KMS-11 (cell line): ENCODE measurements around the gene AKR1C1.
"Not testable (repeated sequence)": the region's sequence is repeated elsewhere in the genome, so short reads cannot be mapped to it uniquely, and the experiment has no call there.

Experiments
- H2AFZ ChIP-seq: fragments of 200-600 bp; sonication (generic); 2 replicates; pipeline ENCODE4 v1.6.1; 2016; ENCODE audit warnings: antibody characterized with exemption, mixed run types, low read depth
- H3K27ac ChIP-seq: fragments of 200-600 bp; sonication (generic); 2 replicates; pipeline ENCODE4 v1.6.1; 2016; ENCODE audit warnings: mild to moderate bottlenecking, mixed run types
- H3K27me3 ChIP-seq: fragments of 200-600 bp; sonication (generic); 2 replicates; pipeline ENCODE4 v1.6.1; 2017; ENCODE audit warnings: mild to moderate bottlenecking, low read depth, mixed run types, moderate library complexity; ENCODE audit not compliant: insufficient read depth
- H3K36me3 ChIP-seq: fragments of 200-600 bp; sonication (generic); 2 replicates; pipeline ENCODE4 v1.6.1; 2017; ENCODE audit warnings: mild to moderate bottlenecking, mixed run types; ENCODE audit not compliant: insufficient read depth
- H3K4me1 ChIP-seq: fragments of 200-600 bp; sonication (generic); 2 replicates; pipeline ENCODE4 v1.6.1; 2016; ENCODE audit warnings: mild to moderate bottlenecking, low read depth, mixed run types; ENCODE audit not compliant: poor library complexity, severe bottlenecking
- H3K4me2 ChIP-seq: fragments of 200-600 bp; sonication (generic); 2 replicates; pipeline ENCODE4 v1.7.0; 2016; ENCODE audit warnings: mild to moderate bottlenecking, mixed run types
- H3K4me3 ChIP-seq: fragments of 200-600 bp; sonication (generic); IDR thresholded peaks from 2 replicates; pipeline ENCODE4 v1.6.1; 2017; ENCODE audit warnings: low read depth, low read length, mixed read lengths; ENCODE audit not compliant: insufficient read depth
- H3K79me2 ChIP-seq: fragments of 200-600 bp; sonication (generic); 2 replicates; pipeline ENCODE4 v1.6.1; 2016; ENCODE audit warnings: low read depth, mixed run types; ENCODE audit not compliant: insufficient read depth
- H3K9ac ChIP-seq: fragments of 200-600 bp; sonication (generic); 2 replicates; pipeline ENCODE4 v1.6.1; 2016; ENCODE audit warnings: mild to moderate bottlenecking, mixed run types
- H4K20me1 ChIP-seq: fragments of 200-600 bp; sonication (generic); 2 replicates; pipeline ENCODE4 v1.6.1; 2016; ENCODE audit warnings: mild to moderate bottlenecking, mixed run types; ENCODE audit not compliant: insufficient read depth
- TF ChIP-seq, protein P1 (sequence below): fragments of 200-600 bp; sonication (generic); conservative IDR thresholded peaks from 2 replicates; pipeline ENCODE4 v1.6.1; 2017; ENCODE audit warnings: low read depth, mild to moderate bottlenecking, antibody characterized with exemption, low read length, moderate library complexity, mixed read lengths

The AKR1C1 gene

DNA sequence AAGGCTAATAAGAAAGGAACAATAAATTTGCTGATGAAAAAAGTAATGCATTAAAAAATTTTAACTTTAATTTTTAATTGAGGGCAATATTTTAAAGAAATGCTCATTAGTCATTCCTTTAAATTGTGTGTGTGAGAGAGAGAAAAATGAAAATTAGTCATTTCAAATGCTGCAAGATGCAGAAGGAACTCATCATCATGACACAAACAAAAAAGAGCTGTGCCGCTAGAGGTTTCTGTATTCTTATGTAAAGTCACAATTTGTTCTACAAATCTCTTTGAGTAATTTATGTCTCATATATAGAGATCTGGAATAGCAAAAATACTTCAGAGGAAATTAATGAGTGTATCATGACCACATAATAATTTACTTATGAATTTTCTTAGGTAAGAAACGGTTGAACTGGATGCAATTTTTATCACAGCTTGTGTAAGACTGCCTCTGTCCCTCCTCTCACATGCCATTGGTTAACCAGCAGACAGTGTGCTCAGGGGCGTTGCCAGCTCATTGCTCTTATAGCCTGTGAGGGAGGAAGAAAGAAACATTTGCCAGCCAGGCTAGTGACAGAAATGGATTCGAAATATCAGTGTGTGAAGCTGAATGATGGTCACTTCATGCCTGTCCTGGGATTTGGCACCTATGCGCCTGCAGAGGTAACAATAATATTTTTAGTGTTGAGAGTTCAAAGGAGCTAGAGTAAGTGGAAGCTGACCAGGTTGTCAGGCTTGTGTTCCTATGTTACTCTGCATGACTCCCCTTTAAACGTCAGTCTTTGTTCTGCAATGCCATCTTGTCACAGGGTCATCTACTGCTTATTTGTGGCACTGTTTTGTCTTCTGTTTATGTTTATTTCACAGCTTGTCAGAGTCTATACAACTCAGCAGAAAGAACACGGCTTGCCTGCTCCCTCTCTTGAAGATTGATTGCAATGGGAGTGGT lies at the start of gene AKR1C1:
Gene AKR1C1, plus strand, starts transcription at position 540 of the 939 bp plus-strand sequence. Its CDS starts 30 bp downstream, at position 570.
- H3K27me3 ChIP-seq, H2AFZ ChIP-seq, H3K4me3 ChIP-seq, H3K79me2 ChIP-seq, H3K36me3 ChIP-seq, H3K4me1 ChIP-seq, H3K9ac ChIP-seq, H3K4me2 ChIP-seq, H3K27ac ChIP-seq, H4K20me1 ChIP-seq: not testable (repeated sequence)

GRCh38 chr10:4914213-4914850 lies 48.9 kb upstream of the AKR1C1 start:
- Histone ChIP-seq H3K4me1 (no peaks in the 10 kb centered on the region), H3K4me2 (no peak overlapping the region), H2AFZ (no peak overlapping the region), H4K20me1 (no peaks in the 10 kb centered on the region), H3K36me3 (no peaks in the 10 kb centered on the region), H3K9ac (no peak overlapping the region), H3K27me3 (no peaks in the 10 kb centered on the region), H3K79me2 (no peaks in the 10 kb centered on the region), H3K4me3 (no peak overlapping the region), H3K27ac (no peak overlapping the region)
- TF ChIP-seq, protein P1, sequence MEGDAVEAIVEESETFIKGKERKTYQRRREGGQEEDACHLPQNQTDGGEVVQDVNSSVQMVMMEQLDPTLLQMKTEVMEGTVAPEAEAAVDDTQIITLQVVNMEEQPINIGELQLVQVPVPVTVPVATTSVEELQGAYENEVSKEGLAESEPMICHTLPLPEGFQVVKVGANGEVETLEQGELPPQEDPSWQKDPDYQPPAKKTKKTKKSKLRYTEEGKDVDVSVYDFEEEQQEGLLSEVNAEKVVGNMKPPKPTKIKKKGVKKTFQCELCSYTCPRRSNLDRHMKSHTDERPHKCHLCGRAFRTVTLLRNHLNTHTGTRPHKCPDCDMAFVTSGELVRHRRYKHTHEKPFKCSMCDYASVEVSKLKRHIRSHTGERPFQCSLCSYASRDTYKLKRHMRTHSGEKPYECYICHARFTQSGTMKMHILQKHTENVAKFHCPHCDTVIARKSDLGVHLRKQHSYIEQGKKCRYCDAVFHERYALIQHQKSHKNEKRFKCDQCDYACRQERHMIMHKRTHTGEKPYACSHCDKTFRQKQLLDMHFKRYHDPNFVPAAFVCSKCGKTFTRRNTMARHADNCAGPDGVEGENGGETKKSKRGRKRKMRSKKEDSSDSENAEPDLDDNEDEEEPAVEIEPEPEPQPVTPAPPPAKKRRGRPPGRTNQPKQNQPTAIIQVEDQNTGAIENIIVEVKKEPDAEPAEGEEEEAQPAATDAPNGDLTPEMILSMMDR = no peak

- H3K4me3 ChIP-seq = no peak overlapping the region
- no peak overlapping the region for H2AFZ ChIP-seq
These were observed 47.0 kb upstream of the AKR1C1 start for GRCh38 chr10:4916086-4916716.

GRCh38 chr10:4918236-4918635 lies 45.0 kb upstream of the AKR1C1 start:
- no peaks in the 10 kb centered on the region for H3K4me1 ChIP-seq
- no peak overlapping the region for H3K9ac ChIP-seq
- H2AFZ ChIP-seq = no peak overlapping the region
- H3K36me3 ChIP-seq = no peaks in the 10 kb centered on the region; the same call in 1 of the 2 replicates
- no peak overlapping the region for H3K4me2 ChIP-seq
- TF ChIP-seq, protein P1 = no peak
- no peak overlapping the region for H3K27ac ChIP-seq
- no peaks in the 10 kb centered on the region for H3K79me2 ChIP-seq
- no peak overlapping the region for H3K4me3 ChIP-seq
- H4K20me1 ChIP-seq = no peaks in the 10 kb centered on the region
- H3K27me3 ChIP-seq = no peaks in the 10 kb centered on the region

More at GRCh38 chr10:4916086-4916716, 47.0 kb upstream of the AKR1C1 start:
- H3K27me3 ChIP-seq = no peaks in the 10 kb centered on the region
- no peak overlapping the region for H3K4me2 ChIP-seq
- no peaks in the 10 kb centered on the region; the same call in 1 of the 2 replicates for H3K36me3 ChIP-seq
- no peak overlapping the region for H3K9ac ChIP-seq
- TF ChIP-seq, protein P1 = no peak
- no peak overlapping the region for H3K27ac ChIP-seq
- H4K20me1 ChIP-seq = no peaks in the 10 kb centered on the region
- no peaks in the 10 kb centered on the region for H3K79me2 ChIP-seq
- no peaks in the 10 kb centered on the region for H3K4me1 ChIP-seq

DNA sequence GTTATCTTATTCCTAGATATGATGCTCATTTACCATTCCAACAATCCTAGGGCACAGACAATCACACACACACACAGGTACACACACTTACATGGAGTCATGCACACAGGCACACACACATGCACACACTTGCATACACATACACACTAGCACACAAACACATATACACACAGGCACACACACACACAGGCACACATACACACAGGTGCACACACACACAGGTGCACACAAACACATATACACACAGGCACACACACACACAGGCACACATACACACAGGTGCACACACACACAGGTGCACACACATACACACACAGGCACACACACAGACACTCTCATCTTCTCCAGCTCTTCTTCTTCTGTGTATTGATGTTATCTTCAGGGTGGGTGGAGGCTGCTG lies 38.7 kb upstream of the AKR1C1 start:
- not testable (repeated sequence) for H2AFZ ChIP-seq, H3K4me2 ChIP-seq, H4K20me1 ChIP-seq, H3K9ac ChIP-seq, H3K27me3 ChIP-seq, H3K27ac ChIP-seq, H3K4me3 ChIP-seq, H3K79me2 ChIP-seq, H3K4me1 ChIP-seq, H3K36me3 ChIP-seq
